ENCODE measurements around the gene MAPK11.

DNA sequence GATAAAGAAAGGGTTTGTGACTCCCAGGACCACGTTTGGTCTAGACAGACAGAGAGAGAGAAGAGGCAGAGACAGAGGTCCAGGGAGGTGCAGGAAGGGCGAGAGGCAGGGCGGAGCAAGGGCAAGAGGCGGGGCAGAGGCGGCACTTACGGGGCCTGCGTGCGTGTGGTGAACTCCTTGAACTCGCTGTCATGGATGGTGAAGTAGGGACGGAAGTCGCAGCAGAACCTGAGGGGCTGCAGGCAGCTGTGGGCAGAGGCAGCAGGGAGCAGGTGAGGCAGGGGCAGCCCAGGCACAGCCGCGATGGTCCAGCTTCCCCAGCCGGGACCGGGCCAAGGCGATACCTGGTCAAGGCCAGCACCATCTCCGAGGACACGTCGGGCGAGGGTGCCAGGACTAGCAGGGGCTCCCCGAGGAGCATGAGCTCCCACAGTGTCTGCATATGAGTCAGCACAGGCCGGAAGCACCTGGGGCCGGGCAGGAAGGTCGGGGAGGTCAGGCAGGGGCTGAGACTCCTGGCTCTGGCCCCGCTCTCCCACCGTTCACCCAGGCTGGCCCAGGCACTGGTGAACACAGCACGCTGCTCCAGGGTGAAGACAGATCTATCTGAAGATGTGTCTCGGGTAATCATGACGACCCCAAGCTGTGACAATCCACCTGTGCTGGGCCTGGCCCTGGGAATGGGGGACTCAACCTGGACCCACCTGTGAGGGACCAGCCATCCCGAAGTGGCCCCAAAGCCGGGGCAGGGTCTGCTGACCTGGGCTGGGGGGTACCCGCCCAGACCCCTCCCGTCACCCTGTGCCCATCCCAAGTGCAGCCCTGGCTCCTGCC is 44.5 kb upstream of the MAPK11 start:
- TF ChIP-seq CTCF (IDR thresholded peaks at IDR 0.05) (no peak), POLR2AphosphoS5 (IDR thresholded peaks at IDR 0.05) (no peak), POLR2A (IDR thresholded peaks at IDR 0.05) (no peak), EP300 (IDR thresholded peaks at IDR 0.05) (no peak)

Measured in sigmoid colon (tissue), 4 donors.